Cardiac muscle cell (in vitro differentiated cells and primary cell): ENCODE results near the gene ZNF521. TPM values are rescaled to one million over a fixed set of nuclear protein-coding genes. Genes with fewer than 3 reads are reported as not detected.

Source experiments
- DNase-seq, 2 donors: peaks; one replicate each; pipeline versions ENCODE4 v3.0.0 to v3.0.0-alpha.2; 2010 to 2017; ENCODE audit warnings: low read depth in 1 of 2, low spot score in 1 of 2
- H3K27ac ChIP-seq: fragments of 200-600 bp; sonication (generic); 2 replicates; pipeline ENCODE4 v1.5.1; 2016
- H3K27me3 ChIP-seq: fragments of 200-600 bp; sonication (generic); 2 replicates; pipeline ENCODE4 v1.6.0; 2016; ENCODE audit warnings: control low read depth
- H3K36me3 ChIP-seq: fragments of 200-600 bp; sonication (generic); 2 replicates; pipeline ENCODE4 v1.5.1; 2016; ENCODE audit warnings: control low read depth
- H3K4me1 ChIP-seq: fragments of 200-600 bp; sonication (generic); 2 replicates; pipeline ENCODE4 v1.8.1; 2017; ENCODE audit warnings: low read depth, mild to moderate bottlenecking, mixed run types
- H3K4me3 ChIP-seq: fragments of 200-600 bp; sonication (generic); 2 replicates; pipeline ENCODE4 v1.5.1; 2016; ENCODE audit warnings: mild to moderate bottlenecking
- H3K9me3 ChIP-seq: fragments of 200-600 bp; sonication (generic); 2 replicates; pipeline ENCODE4 v1.5.1; 2017; ENCODE audit warnings: low read depth, mild to moderate bottlenecking, control low read depth
- polyA plus RNA-seq: library from polyadenylated mRNA; unstranded; fragments of >200 nt; fragmentation: Nextera tagmentation; extraction: Ambion mirVana; gene quantifications from 2 replicates; pipeline ENCODE4 v1.2.1, GENCODE V29; 2016
- total RNA-seq: library from RNA; depleted of rRNA; stranded (reverse); fragments of >200 nt; gene quantifications from 2 replicates; pipeline ENCODE4 v1.2.3, GENCODE V29; 2016
- TF ChIP-seq, protein P1 (sequence below): IDR thresholded peaks from 2 replicates; pipeline ENCODE4 v1.5.1; 2012; ENCODE audit warnings: low read depth, mild to moderate bottlenecking, low read length

Gene ZNF521
- total and polyA plus RNA-seq, 2 experiments from 2014 or later = 34.2 to 442 TPM

DNA sequence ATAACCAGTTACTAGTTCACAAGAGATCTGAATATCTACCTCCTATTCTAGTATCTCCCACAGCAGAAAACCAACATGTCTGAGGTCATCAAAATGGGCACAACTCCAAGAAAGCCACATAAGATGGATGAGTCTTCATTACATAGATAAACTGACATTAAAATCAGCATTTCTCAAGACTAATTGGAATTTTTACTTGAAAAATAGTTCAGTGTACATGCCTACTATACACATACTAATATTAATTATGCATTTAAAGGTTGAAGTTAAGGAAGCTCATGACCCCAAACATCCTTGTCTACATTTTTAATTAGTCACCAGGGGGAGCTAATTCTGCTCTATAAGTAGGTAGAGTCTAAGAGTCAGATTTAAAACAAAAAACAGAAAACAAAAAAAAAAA, 41.9 kb downstream of the ZNF521 start:
- TF ChIP-seq, protein P1, sequence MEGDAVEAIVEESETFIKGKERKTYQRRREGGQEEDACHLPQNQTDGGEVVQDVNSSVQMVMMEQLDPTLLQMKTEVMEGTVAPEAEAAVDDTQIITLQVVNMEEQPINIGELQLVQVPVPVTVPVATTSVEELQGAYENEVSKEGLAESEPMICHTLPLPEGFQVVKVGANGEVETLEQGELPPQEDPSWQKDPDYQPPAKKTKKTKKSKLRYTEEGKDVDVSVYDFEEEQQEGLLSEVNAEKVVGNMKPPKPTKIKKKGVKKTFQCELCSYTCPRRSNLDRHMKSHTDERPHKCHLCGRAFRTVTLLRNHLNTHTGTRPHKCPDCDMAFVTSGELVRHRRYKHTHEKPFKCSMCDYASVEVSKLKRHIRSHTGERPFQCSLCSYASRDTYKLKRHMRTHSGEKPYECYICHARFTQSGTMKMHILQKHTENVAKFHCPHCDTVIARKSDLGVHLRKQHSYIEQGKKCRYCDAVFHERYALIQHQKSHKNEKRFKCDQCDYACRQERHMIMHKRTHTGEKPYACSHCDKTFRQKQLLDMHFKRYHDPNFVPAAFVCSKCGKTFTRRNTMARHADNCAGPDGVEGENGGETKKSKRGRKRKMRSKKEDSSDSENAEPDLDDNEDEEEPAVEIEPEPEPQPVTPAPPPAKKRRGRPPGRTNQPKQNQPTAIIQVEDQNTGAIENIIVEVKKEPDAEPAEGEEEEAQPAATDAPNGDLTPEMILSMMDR = peak; percentile 33
- peak in 1 of 2 donors; percentile 59 for DNase-seq
- Histone ChIP-seq H3K27ac (no peak overlapping the region), H3K4me1 (peaks cover 24% of the 10 kb centered on the region), H3K36me3 (no peaks in the 10 kb centered on the region), H3K4me3 (no peak overlapping the region), H3K27me3 (no peaks in the 10 kb centered on the region), H3K9me3 (no peaks in the 10 kb centered on the region)

- Histone ChIP-seq H3K4me3 (no peak overlapping the region), H3K36me3 (no peaks in the 10 kb centered on the region), H3K4me1 (peaks cover 13% of the 10 kb centered on the region), H3K27ac (no peak overlapping the region), H3K9me3 (no peaks in the 10 kb centered on the region), H3K27me3 (no peaks in the 10 kb centered on the region)
- TF ChIP-seq, protein P1 = no peak
- DNase-seq = no peak
These were observed 43.6 kb downstream of the ZNF521 start for GRCh38 chr18:25308381-25308780.

- Histone ChIP-seq H3K9me3 (no peaks in the 10 kb centered on the region), H3K27ac (no peak overlapping the region), H3K4me1 (peaks cover 7% of the 10 kb centered on the region), H3K27me3 (no peaks in the 10 kb centered on the region), H3K4me3 (no peak overlapping the region), H3K36me3 (no peaks in the 10 kb centered on the region)
- DNase-seq = no peak
- TF ChIP-seq, protein P1 = no peak
These were observed 44.8 kb downstream of the ZNF521 start for GRCh38 chr18:25307192-25307591.

GRCh38 chr18:25306671-25307070, 45.3 kb downstream of the ZNF521 start:
- Histone ChIP-seq H3K27me3 (no peaks in the 10 kb centered on the region), H3K9me3 (no peaks in the 10 kb centered on the region), H3K4me1 (peaks cover 7% of the 10 kb centered on the region), H3K36me3 (no peaks in the 10 kb centered on the region), H3K4me3 (no peak overlapping the region), H3K27ac (no peak overlapping the region)
- no peak for DNase-seq
- TF ChIP-seq, protein P1 = no peak

GRCh38 chr18:25305584-25305983, 46.4 kb downstream of the ZNF521 start:
- H3K4me3 ChIP-seq = no peak overlapping the region

More at GRCh38 chr18:25305584-25305983, 46.4 kb downstream of the ZNF521 start:
- Histone ChIP-seq H3K36me3 (no peaks in the 10 kb centered on the region), H3K27ac (no peak overlapping the region), H3K4me1 (peaks cover 7% of the 10 kb centered on the region), H3K9me3 (no peaks in the 10 kb centered on the region), H3K27me3 (no peaks in the 10 kb centered on the region)
- TF ChIP-seq, protein P1 = no peak
- no peak for DNase-seq
